Activated naive CD4-positive, alpha-beta T cell treated with anti-CD3 and anti-CD28 coated beads, Interleukin-2, amount 10 ng/mL, durations not matched to agents 7 days and 5 days (primary cell): ENCODE results near the gene HYAL1.
A peak's percentile ranks its signal among the peaks of the same experiment; 100 is the strongest.

Source experiments
- CTCF ChIA-PET: fragments of 350-600 bp; sonication (Branson Sonifier 250); formaldehyde crosslinking; loops from one replicate; lab custom pipeline; 2021; ENCODE audit warnings: antibody characterized with exemption; lab: Charles Lee
- DNase-seq: peaks from one replicate; pipeline ENCODE4 v3.0.0-alpha.2; 2020
- H3K27ac Mint-ChIP-seq: one replicate; pipeline ENCODE4 v1.8.0; 2021; ENCODE audit warnings: mild to moderate bottlenecking, moderate library complexity, mixed read lengths
- H3K27me3 Mint-ChIP-seq: one replicate; pipeline ENCODE4 v1.8.0; 2021; ENCODE audit warnings: mild to moderate bottlenecking, mixed read lengths
- H3K36me3 Mint-ChIP-seq: one replicate; pipeline ENCODE4 v1.8.0; 2021; ENCODE audit warnings: mixed read lengths
- H3K4me1 Mint-ChIP-seq: one replicate; pipeline ENCODE4 v1.8.0; 2021; ENCODE audit warnings: mixed read lengths
- H3K4me3 Mint-ChIP-seq: one replicate; pipeline ENCODE4 v1.8.0; 2021; ENCODE audit warnings: mild to moderate bottlenecking, moderate library complexity, mixed read lengths
- H3K9me3 Mint-ChIP-seq: one replicate; pipeline ENCODE4 v1.8.0; 2021; ENCODE audit warnings: mixed read lengths

Gene HYAL1

DNA sequence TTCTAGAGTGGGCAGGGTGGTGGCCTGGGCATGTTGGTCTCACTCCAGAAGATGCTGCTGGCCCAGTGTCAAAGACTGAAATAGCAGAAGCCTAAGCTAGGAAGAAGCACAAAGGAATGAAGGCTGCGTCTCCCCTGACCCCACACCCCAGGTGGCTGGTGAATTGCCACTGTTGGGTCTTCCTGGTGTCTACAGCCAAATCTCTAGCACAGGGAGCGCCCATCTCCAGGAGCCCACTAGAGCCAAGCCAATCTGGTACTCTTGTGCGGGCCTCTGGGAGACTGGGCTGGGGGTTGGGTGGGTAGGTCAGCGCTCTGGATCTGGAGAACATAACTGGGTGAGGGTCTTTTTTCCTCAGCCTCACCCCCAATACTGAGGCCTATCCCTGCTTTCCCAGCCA, 23.8 kb upstream of the HYAL1 start:
- DNase-seq, result no peak
- peak overlapping the region; percentile 93 for H3K4me3 Mint-ChIP-seq
- peaks cover 31% of the 10 kb centered on the region for H3K4me1 Mint-ChIP-seq
- no peaks in the 10 kb centered on the region for H3K27me3 Mint-ChIP-seq
- peaks cover 28% of the 10 kb centered on the region for H3K36me3 Mint-ChIP-seq
- H3K27ac Mint-ChIP-seq, result peak overlapping the region; percentile 52
- no peaks in the 10 kb centered on the region for H3K9me3 Mint-ChIP-seq
- CTCF ChIA-PET, result interaction anchor here (1.1 kb wide), 1 partner anchor 24 kb away, joined by 3 read pairs; the partner anchor contains the start of gene HYAL1

- H3K36me3 Mint-ChIP-seq, result peaks cover 22% of the 10 kb centered on the region
- peaks cover 29% of the 10 kb centered on the region for H3K4me1 Mint-ChIP-seq
- CTCF ChIA-PET, result no interaction called here
- H3K27me3 Mint-ChIP-seq, result no peaks in the 10 kb centered on the region
- DNase-seq, result no peak
- peak overlapping the region; percentile 93 for H3K4me3 Mint-ChIP-seq
- no peak overlapping the region for H3K27ac Mint-ChIP-seq
- no peaks in the 10 kb centered on the region for H3K9me3 Mint-ChIP-seq
Measured at GRCh38 chr3:50326182-50326541, 22.8 kb upstream of the HYAL1 start.

DNA sequence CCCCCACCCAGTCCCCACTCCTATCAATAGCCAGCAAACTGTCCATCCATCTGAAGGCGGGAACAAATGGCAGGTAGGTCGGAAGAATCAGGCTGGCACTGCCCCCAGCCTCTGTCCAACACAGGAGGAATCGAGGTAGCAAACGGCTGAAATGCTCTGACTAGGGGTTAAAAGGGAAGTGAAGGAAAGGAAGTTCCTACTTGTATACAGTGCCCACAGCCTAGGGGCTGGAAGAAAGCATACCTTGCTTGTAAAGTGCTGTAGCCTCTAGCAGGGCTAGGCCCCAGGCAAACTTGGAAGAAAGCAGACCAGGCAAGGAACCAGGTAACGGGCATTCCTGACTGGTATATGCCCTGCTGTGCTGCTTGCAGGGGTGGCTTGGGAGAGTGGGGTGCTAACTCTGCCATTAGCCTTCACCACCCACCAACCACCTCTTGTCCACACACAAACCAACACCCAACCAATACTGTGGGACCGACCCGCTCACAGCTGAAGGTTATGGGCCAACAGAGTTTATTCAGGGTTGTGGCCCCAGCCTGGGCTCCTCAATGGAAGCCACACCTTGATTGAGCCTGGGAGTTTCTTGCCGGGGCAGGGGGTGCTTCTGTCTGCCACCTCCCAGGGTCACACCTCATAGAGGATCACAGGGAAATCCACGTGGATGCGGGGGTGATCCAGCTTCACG, 22.3 kb upstream of the HYAL1 start:
- Mint-ChIP-seq H3K4me1 (peaks cover 30% of the 10 kb centered on the region), H3K9me3 (no peaks in the 10 kb centered on the region), H3K4me3 (peak overlapping the region; percentile 93), H3K27me3 (no peaks in the 10 kb centered on the region), H3K36me3 (peaks cover 17% of the 10 kb centered on the region), H3K27ac (no peak overlapping the region)
- CTCF ChIA-PET, result interaction anchor here (1.4 to 3.5 kb wide), 4 partner anchors 11 to 51 kb away, joined by 3 to 15 read pairs (median 14); partner anchors contain the start of genes CYB561D2 and NPRL2
- no peak for DNase-seq

- Mint-ChIP-seq H3K27me3 (no peaks in the 10 kb centered on the region), H3K9me3 (no peaks in the 10 kb centered on the region), H3K36me3 (peaks cover 13% of the 10 kb centered on the region), H3K4me3 (no peak overlapping the region), H3K27ac (no peak overlapping the region), H3K4me1 (peaks cover 33% of the 10 kb centered on the region)
- DNase-seq, result no peak
- CTCF ChIA-PET, result interaction anchor here (1.0 to 3.5 kb wide), 11 partner anchors 10 to 134 kb away, joined by 3 to 40 read pairs (median 8); partner anchors contain the start of genes CYB561D2, GNAT1, HYAL3 and NAA80
Measured at GRCh38 chr3:50325113-50325480, 21.7 kb upstream of the HYAL1 start.

- Mint-ChIP-seq H3K27ac (no peak overlapping the region), H3K27me3 (no peaks in the 10 kb centered on the region), H3K9me3 (no peaks in the 10 kb centered on the region), H3K36me3 (peaks cover 7% of the 10 kb centered on the region), H3K4me3 (peak overlapping the region; percentile 2), H3K4me1 (peaks cover 38% of the 10 kb centered on the region)
- peak; percentile 78 for DNase-seq
- CTCF ChIA-PET, result interaction anchor here (0.8 to 3.5 kb wide), 19 partner anchors 10 to 133 kb away, joined by 3 to 40 read pairs (median 5); partner anchors contain the start of genes CYB561D2, GNAT1, HYAL1 and HYAL3
Measured at GRCh38 chr3:50324351-50325112, 21.2 kb upstream of the HYAL1 start.

GRCh38 chr3:50323614-50324199, 20.3 kb upstream of the HYAL1 start:
- no peaks in the 10 kb centered on the region for H3K27me3 Mint-ChIP-seq
- H3K36me3 Mint-ChIP-seq, result peaks cover 5% of the 10 kb centered on the region
- no peak overlapping the region for H3K27ac Mint-ChIP-seq
- DNase-seq, result no peak
- no peak overlapping the region for H3K4me3 Mint-ChIP-seq
- CTCF ChIA-PET, result interaction anchor here (0.8 to 3.5 kb wide), 19 partner anchors 8 to 132 kb away, joined by 3 to 40 read pairs (median 5); partner anchors contain the start of genes CYB561D2, GNAT1, HYAL1 and HYAL3
- H3K4me1 Mint-ChIP-seq, result peaks cover 44% of the 10 kb centered on the region
- H3K9me3 Mint-ChIP-seq, result no peaks in the 10 kb centered on the region

DNA sequence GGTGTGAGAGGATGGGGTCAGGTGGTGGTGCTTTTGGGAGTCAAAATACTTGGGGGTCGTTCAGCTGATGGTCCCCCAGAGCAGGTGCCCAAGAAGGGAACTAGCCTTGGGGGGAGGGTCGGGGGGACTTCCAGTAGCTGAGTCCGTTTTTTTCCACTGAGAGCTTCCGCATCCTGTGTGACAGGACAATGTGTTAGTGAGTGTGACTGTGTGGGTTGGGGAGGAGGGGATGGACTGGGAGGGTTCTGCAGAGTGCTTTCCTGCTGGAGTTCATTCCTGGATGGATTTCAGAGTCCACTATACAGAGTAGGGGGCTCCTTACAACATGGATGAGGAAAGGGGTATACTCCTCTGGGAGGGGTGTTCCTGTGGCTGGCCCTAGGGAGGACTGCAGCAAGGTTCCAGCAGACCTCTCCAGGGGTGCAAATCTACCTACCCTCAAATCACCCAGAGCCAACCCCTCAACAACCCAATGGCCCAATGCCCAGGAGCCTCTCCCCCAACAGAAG, 19.8 kb upstream of the HYAL1 start:
- CTCF ChIA-PET, result interaction anchor here (1.0 to 3.5 kb wide), 6 partner anchors 9 to 51 kb away, joined by 3 to 40 read pairs (median 10); partner anchors contain the start of genes HYAL3 and NAA80
- Mint-ChIP-seq H3K36me3 (peaks cover 5% of the 10 kb centered on the region), H3K4me3 (peak overlapping the region; percentile 33), H3K27me3 (no peaks in the 10 kb centered on the region), H3K27ac (peak overlapping the region; percentile 19), H3K4me1 (peaks cover 44% of the 10 kb centered on the region), H3K9me3 (no peaks in the 10 kb centered on the region)
- no peak for DNase-seq

DNA sequence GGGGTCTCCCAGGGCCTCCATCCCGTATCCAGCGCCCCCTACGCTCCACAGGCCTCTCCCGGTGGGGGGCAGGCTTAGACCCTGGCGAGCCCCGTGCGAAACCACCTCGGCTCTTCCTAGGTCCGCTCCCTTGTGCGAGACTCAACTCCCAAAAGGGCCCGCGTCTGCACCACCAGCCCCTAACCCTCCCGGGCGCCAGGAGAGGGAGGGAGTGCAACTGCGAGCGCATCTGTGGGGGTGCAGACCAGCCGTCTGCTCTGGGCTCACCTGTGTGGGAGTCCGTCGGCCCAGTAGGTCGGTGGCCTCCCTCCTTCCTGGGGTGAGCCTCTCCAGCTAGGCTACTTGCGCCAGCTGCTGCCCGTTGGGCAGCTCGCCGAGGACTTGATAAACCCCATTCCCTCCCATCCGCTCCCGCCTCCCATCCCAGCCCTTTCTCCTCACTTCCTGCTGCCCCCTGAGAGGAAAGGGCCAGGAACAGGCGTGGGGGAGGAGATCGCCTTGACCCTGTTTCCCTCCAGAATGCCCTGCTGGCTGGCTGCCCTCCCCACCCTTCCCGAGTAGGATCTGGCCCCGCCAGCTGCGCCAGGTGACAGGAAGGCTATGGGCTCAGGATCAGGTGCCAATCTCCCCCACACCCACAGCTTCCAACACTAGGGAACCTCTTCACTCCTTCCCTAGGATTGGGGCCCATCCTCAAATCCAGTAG, 19.2 kb upstream of the HYAL1 start, which contains the start of gene HYAL2:
Gene HYAL2 (minus strand): TSS at position 360 of the 706 bp plus-strand sequence. CDS start 2,256 bp downstream, outside the sequence.
- Mint-ChIP-seq H3K4me1 (peaks cover 44% of the 10 kb centered on the region), H3K9me3 (no peaks in the 10 kb centered on the region), H3K27ac (peak within 1 kb of the TSS; percentile 91), H3K36me3 (peaks cover 5% of the 10 kb centered on the region), H3K27me3 (no peaks in the 10 kb centered on the region), H3K4me3 (peak within 1 kb of the TSS; percentile 72)
- CTCF ChIA-PET, result interaction anchor here (1.3 to 3.5 kb wide), 5 partner anchors 8 to 31 kb away, joined by 3 to 40 read pairs (median 8); partner anchors contain the start of genes HYAL3 and NAA80
- no peak for DNase-seq

- Mint-ChIP-seq H3K27me3 (no peaks in the 10 kb centered on the region), H3K27ac (no peak overlapping the region), H3K36me3 (peaks cover 5% of the 10 kb centered on the region), H3K4me3 (peak overlapping the region; percentile 72), H3K9me3 (no peaks in the 10 kb centered on the region), H3K4me1 (peaks cover 44% of the 10 kb centered on the region)
- CTCF ChIA-PET, result interaction anchor here (1.3 to 3.5 kb wide), 4 partner anchors 8 to 31 kb away, joined by 3 to 15 read pairs (median 6); partner anchors contain the start of genes HYAL3 and NAA80
- no peak for DNase-seq
Measured at GRCh38 chr3:50322115-50322385, 18.7 kb upstream of the HYAL1 start.

DNA sequence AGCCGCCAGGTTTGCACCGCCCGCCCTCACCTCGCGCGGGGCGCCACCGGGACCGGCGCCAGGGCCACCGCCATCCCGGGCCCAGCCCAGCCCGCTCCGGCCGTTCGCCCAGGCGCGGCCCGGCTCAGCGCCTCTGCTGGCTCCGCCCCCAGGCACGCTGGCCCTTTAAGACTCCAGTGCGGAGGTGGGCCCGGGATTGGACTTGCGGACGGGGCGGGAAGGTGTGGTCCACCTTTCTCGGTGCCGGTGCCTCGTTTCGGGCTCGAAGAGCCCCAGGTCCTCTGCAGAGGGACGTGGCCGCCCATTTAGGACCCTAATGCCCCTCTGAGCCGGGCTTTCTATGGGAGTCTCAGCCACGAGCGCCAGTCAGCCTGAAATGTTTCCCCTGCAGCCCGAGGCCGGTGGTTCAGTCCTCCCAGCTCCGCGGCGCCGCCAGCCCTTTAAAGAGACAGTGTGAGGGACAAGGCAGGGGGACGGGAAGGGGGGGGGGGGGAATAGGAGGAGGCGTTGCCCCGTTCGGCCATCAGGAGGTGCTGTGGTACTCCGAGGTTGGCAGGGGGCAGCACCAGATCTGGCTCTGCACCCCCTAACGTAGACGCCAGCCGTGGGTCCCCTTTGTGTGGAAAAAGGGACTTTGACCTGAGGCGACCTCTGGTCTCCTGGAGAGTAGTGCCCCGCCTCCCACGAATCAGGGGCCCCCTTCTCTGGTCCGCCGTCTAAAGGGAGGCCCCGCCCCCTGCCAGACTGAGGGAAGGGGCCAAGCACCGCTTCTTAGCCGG, 18.2 kb upstream of the HYAL1 start:
- Mint-ChIP-seq H3K36me3 (peaks cover 5% of the 10 kb centered on the region), H3K4me3 (peak overlapping the region; percentile 72), H3K4me1 (peaks cover 45% of the 10 kb centered on the region), H3K27me3 (no peaks in the 10 kb centered on the region), H3K9me3 (no peaks in the 10 kb centered on the region), H3K27ac (peak overlapping the region; percentile 91)
- peak; percentile 90 for DNase-seq
- CTCF ChIA-PET, result interaction anchor here (0.7 to 3.5 kb wide), 4 partner anchors 7 to 30 kb away, joined by 3 to 15 read pairs (median 6); partner anchors contain the start of genes HYAL3 and NAA80

DNA sequence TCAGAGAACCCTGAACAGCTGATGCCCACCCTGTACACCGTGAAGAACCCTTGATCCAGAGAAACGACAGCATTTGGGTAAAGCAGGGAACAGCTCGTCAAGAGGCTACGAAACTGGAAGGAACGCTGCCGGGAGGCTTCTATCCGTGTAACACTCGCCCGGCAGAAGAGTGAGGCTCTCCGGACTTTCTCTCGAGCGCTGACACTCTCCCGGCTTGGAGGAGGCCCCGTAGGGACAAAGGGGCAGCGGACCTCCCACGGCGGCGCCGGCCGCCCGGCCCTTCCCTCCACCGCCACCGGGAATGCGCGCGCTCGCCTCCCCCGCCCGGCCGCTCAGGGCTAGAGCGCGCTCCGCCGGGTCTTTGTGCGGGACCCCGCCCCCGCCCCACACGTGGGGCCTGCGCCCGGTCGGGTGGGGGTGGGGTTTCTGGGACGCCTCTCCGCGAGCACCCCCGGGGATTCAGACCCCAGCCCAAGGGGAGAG, 17.5 kb upstream of the HYAL1 start:
- Mint-ChIP-seq H3K36me3 (peaks cover 8% of the 10 kb centered on the region), H3K27ac (peak overlapping the region; percentile 86), H3K4me3 (peak overlapping the region; percentile 94), H3K9me3 (no peaks in the 10 kb centered on the region), H3K4me1 (peaks cover 47% of the 10 kb centered on the region), H3K27me3 (no peaks in the 10 kb centered on the region)
- CTCF ChIA-PET, result interaction anchor here (0.7 to 2.2 kb wide), 5 partner anchors 9 to 93 kb away, joined by 3 to 8 read pairs (median 4); partner anchors contain the start of genes HYAL3 and NAA80
- peak; percentile 80 for DNase-seq

DNA sequence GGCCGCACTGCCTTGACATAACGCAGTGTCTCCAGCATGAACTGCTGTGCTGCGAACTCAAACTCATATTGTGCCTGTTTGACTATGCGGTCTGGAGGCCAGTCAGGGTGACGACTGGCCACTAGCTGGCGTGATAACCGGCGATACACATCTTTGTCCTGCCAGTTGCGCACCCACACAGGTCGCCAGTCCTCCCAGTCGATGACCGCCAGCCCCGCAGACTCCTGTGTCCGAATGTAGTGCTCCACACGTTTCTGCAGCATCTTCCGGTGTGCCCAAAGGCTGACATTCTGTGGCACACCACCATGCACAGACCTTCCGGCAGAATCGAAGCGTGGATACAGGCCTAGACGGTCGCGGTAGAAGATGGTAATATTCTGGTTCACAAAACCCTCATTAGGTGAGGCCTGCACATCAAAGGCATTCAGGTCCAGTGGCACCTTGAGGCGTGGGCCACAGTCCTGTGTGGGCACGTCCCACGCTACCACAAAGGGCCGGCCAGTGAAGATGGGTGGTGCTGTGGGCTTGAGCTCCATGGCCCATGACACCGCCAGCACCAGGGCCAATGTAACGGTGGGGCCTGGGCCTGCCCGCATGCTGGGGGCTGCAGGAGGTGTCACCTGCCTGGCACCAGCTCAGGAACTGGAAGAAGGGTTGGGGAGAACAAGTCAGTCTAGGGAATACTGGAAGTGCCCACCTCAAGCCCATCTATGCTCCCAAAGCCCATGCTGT, 16.7 kb upstream of the HYAL1 start:
- CTCF ChIA-PET, result interaction anchor here (1.0 to 1.7 kb wide), 3 partner anchors 8 to 92 kb away, joined by 3 to 5 read pairs (median 4); partner anchors contain the start of gene TUSC2
- Mint-ChIP-seq H3K4me1 (peaks cover 51% of the 10 kb centered on the region), H3K27ac (no peak overlapping the region), H3K4me3 (peak overlapping the region; percentile 94), H3K36me3 (peaks cover 6% of the 10 kb centered on the region), H3K9me3 (no peaks in the 10 kb centered on the region), H3K27me3 (no peaks in the 10 kb centered on the region)
- DNase-seq, result peak; percentile 21
